ENCODE measurements around the gene TUBB8B. TPM values are rescaled to one million over a fixed set of nuclear protein-coding genes. Genes with fewer than 3 reads are reported as not detected.
A peak's percentile ranks its signal among the peaks of the same experiment; 100 is the strongest.
"Not testable (repeated sequence)": the region's sequence is repeated elsewhere in the genome, so short reads cannot be mapped to it uniquely, and the experiment has no call there.

The TUBB8B gene
- total RNA-seq, 1 experiment from 2014 or later, result 1.0 TPM

DNA sequence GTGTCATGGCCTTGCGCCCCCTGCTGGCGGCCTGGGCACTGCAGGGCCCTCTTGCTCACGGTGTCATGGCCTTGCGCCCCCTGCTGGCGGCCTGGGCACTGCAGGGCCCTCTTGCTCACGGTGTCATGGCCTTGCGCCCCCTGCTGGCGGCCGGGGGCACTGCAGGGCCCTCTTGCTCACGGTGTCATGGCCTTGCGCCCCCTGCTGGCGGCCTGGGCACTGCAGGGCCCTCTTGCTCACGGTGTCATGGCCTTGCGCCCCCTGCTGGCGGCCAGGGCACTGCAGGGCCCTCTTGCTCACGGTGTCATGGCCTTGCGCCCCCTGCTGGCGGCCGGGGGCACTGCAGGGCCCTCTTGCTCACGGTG is 47.3 kb upstream of the TUBB8B start:
- not testable (repeated sequence) for H2AFZ ChIP-seq (ENCODE audit: low read length); H2BK5ac ChIP-seq (ENCODE audit: insufficient read length, low read length); H3K23me2 ChIP-seq (ENCODE audit: insufficient read length, low read depth, low read length, poor library complexity, severe bottlenecking); H3K18ac ChIP-seq (ENCODE audit: insufficient read length, low read depth, low read length); DNase-seq; H4K8ac ChIP-seq (replicated peaks; ENCODE audit: insufficient read length, low read depth, low read length); H3K27ac ChIP-seq (ENCODE audit: insufficient read length, low read depth, low read length); H3K9ac ChIP-seq (ENCODE audit: extremely low read depth, insufficient read length, low read length); H4K20me1 ChIP-seq (ENCODE audit: control insufficient read depth, insufficient read depth, insufficient read length); H3K4me2 ChIP-seq (ENCODE audit: insufficient read depth, insufficient read length, low read length); H4K91ac ChIP-seq (ENCODE audit: insufficient read length, low read depth, low read length); H4K5ac ChIP-seq (ENCODE audit: insufficient read length, low read depth, low read length); H2BK120ac ChIP-seq (ENCODE audit: low read depth, low read length, poor library complexity, severe bottlenecking); H3K27me3 Mint-ChIP-seq (ENCODE audit: low read depth); H3K27ac Mint-ChIP-seq; H3K27me3 ChIP-seq (ENCODE audit: insufficient read depth, low read length); H2BK20ac ChIP-seq (ENCODE audit: low read depth, low read length, poor library complexity, severe bottlenecking); H3K14ac ChIP-seq (ENCODE audit: insufficient read depth, low read length); H3K4me1 ChIP-seq (ENCODE audit: insufficient read depth, low read length); H2BK12ac ChIP-seq (ENCODE audit: insufficient read length, low read depth, low read length); H2AK5ac ChIP-seq (ENCODE audit: insufficient read length, low read length); H3K23ac ChIP-seq (ENCODE audit: insufficient read length, low read depth, low read length); H2BK15ac ChIP-seq (ENCODE audit: low read depth, low read length); H3K79me1 ChIP-seq (ENCODE audit: insufficient read depth, low read depth, low read length, poor library complexity, severe bottlenecking); H3K56ac ChIP-seq (ENCODE audit: insufficient read length, low read depth, low read length); H3K4ac ChIP-seq (ENCODE audit: low read depth, low read length); H3T11ph ChIP-seq (ENCODE audit: low read length); H3K4me1 Mint-ChIP-seq; H3K79me2 ChIP-seq (ENCODE audit: insufficient read depth, low read length); H3K4me3 Mint-ChIP-seq
- peaks cover 12% of the 10 kb centered on the region for H3K9me3 ChIP-seq (ENCODE audit: control insufficient read depth, low read depth, low read length)
- TF ChIP-seq, protein P1, sequence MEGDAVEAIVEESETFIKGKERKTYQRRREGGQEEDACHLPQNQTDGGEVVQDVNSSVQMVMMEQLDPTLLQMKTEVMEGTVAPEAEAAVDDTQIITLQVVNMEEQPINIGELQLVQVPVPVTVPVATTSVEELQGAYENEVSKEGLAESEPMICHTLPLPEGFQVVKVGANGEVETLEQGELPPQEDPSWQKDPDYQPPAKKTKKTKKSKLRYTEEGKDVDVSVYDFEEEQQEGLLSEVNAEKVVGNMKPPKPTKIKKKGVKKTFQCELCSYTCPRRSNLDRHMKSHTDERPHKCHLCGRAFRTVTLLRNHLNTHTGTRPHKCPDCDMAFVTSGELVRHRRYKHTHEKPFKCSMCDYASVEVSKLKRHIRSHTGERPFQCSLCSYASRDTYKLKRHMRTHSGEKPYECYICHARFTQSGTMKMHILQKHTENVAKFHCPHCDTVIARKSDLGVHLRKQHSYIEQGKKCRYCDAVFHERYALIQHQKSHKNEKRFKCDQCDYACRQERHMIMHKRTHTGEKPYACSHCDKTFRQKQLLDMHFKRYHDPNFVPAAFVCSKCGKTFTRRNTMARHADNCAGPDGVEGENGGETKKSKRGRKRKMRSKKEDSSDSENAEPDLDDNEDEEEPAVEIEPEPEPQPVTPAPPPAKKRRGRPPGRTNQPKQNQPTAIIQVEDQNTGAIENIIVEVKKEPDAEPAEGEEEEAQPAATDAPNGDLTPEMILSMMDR (conservative IDR thresholded peaks at IDR 0.05), result peak; percentile 42
- peaks cover 12 to 15% (median 12%) of the 10 kb centered on the region in 3 experiments for H3K36me3 Mint-ChIP-seq (ENCODE audit: insufficient read depth in 1 of 3, low read depth in 3 of 3)
- WGBS (ENCODE audit: extremely low coverage, insufficient read length, low lambda C conversion rate), result no CpG with 5 or more reads among the region's 20 CpGs
- peaks cover 67 to 81% of the 10 kb centered on the region in 2 experiments for H3K9me3 Mint-ChIP-seq

DNA sequence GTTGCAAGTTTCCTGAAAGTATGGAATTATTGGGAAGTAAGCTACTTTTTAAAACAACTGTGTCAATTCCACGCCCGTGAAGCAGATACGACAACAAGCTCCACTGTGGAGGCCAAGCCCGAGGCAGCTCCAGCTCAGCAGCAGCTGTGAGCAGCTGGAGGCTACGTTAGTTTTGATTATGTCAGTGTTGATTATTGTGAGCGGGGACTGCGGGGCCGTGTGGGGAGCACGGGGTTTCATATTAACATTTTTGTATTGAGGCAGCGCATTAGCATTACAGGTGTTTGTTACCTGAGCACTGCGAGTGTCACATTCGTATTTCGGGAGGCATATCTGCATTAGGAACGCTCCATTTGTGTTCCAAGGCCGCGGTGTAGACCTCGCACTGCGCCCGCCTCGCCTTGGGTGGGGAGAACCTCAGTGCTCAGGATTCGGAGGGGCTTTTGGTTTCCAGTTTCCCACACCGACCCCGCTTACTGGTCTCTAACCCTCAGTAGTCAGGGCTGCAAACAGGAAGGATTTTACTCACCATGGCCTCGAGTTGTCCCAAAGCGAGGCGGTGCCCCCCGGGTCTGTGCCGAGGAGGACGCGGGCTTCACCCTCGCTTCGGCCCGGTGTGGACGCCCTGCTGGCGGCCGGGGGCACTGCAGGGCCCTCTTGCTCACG is 46.8 kb upstream of the TUBB8B start:
- not testable (repeated sequence) for H4K5ac ChIP-seq (ENCODE audit: insufficient read length, low read depth, low read length); H3K27ac ChIP-seq (ENCODE audit: insufficient read length, low read depth, low read length); H3K56ac ChIP-seq (ENCODE audit: insufficient read length, low read depth, low read length); DNase-seq; H3K79me2 ChIP-seq (ENCODE audit: insufficient read depth, low read length); H4K8ac ChIP-seq (replicated peaks; ENCODE audit: insufficient read length, low read depth, low read length); H2BK5ac ChIP-seq (ENCODE audit: insufficient read length, low read length); H3K9ac ChIP-seq (ENCODE audit: extremely low read depth, insufficient read length, low read length); H3K23ac ChIP-seq (ENCODE audit: insufficient read length, low read depth, low read length); H3T11ph ChIP-seq (ENCODE audit: low read length); H2BK20ac ChIP-seq (ENCODE audit: low read depth, low read length, poor library complexity, severe bottlenecking); H3K4me1 ChIP-seq (ENCODE audit: insufficient read depth, low read length); H3K4ac ChIP-seq (ENCODE audit: low read depth, low read length); H3K4me1 Mint-ChIP-seq; H2AFZ ChIP-seq (ENCODE audit: low read length); H3K14ac ChIP-seq (ENCODE audit: insufficient read depth, low read length); H3K27ac Mint-ChIP-seq; H2BK12ac ChIP-seq (ENCODE audit: insufficient read length, low read depth, low read length); H4K20me1 ChIP-seq (ENCODE audit: control insufficient read depth, insufficient read depth, insufficient read length); H3K4me3 Mint-ChIP-seq; H3K18ac ChIP-seq (ENCODE audit: insufficient read length, low read depth, low read length); H3K27me3 ChIP-seq (ENCODE audit: insufficient read depth, low read length); H2BK15ac ChIP-seq (ENCODE audit: low read depth, low read length); H3K4me2 ChIP-seq (ENCODE audit: insufficient read depth, insufficient read length, low read length); H2BK120ac ChIP-seq (ENCODE audit: low read depth, low read length, poor library complexity, severe bottlenecking); H3K27me3 Mint-ChIP-seq (ENCODE audit: low read depth); H4K91ac ChIP-seq (ENCODE audit: insufficient read length, low read depth, low read length); H2AK5ac ChIP-seq (ENCODE audit: insufficient read length, low read length); H3K79me1 ChIP-seq (ENCODE audit: insufficient read depth, low read depth, low read length, poor library complexity, severe bottlenecking); H3K23me2 ChIP-seq (ENCODE audit: insufficient read length, low read depth, low read length, poor library complexity, severe bottlenecking)
- H3K9me3 ChIP-seq (ENCODE audit: control insufficient read depth, low read depth, low read length), result peaks cover 12% of the 10 kb centered on the region
- peaks cover 64 to 79% of the 10 kb centered on the region in 2 experiments for H3K9me3 Mint-ChIP-seq
- peaks cover 12 to 15% (median 12%) of the 10 kb centered on the region in 3 experiments for H3K36me3 Mint-ChIP-seq (ENCODE audit: insufficient read depth in 1 of 3, low read depth in 3 of 3)
- WGBS (ENCODE audit: extremely low coverage, insufficient read length, low lambda C conversion rate), result no CpG with 5 or more reads among the region's 37 CpGs

Data from H9 (cell line).